Measurements from ENCODE around the gene MTX1.
"Not testable (repeated sequence)": the region's sequence is repeated elsewhere in the genome, so short reads cannot be mapped to it uniquely, and the experiment has no call there.

MTX1 gene

DNA sequence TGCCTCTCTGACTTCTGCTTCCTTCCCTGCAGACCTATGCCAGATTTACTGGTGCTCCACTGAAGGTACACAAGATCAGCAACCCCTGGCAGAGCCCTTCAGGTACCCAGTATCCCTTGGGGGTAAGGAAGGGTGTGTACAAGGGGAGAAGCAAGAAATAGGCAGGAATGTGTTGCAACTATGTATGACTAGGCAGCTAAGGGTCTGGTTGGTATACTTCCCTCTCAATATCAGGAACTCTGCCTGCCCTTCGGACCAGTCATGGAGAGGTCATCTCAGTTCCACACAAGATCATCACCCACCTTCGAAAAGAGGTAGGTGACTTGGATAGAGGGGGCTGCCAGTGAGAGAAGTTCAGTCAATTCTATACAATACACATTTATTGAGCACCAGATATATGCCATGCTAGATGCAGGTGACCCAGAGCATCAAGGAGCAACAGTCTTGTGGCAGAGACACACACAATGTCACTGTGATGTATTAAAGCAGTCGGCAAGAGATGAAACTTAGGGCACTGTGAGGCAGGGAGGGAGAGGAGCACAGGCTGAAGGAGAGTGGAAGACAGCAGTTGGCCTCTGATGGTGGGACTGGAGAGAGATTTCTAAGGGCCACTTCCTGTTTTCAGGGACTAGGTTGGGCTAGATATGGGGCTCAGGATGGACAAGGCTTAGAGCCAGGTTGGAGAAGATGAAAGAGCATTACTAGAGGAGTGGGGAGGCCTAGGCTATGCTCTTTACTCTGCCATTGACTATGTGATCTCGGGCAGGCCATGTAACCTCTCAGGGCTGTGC is 2.0 kb downstream of the MTX1 start:
- no peak for DNase-seq (ENCODE audit: extremely low read depth, low read depth)
- TF ChIP-seq, protein P1, sequence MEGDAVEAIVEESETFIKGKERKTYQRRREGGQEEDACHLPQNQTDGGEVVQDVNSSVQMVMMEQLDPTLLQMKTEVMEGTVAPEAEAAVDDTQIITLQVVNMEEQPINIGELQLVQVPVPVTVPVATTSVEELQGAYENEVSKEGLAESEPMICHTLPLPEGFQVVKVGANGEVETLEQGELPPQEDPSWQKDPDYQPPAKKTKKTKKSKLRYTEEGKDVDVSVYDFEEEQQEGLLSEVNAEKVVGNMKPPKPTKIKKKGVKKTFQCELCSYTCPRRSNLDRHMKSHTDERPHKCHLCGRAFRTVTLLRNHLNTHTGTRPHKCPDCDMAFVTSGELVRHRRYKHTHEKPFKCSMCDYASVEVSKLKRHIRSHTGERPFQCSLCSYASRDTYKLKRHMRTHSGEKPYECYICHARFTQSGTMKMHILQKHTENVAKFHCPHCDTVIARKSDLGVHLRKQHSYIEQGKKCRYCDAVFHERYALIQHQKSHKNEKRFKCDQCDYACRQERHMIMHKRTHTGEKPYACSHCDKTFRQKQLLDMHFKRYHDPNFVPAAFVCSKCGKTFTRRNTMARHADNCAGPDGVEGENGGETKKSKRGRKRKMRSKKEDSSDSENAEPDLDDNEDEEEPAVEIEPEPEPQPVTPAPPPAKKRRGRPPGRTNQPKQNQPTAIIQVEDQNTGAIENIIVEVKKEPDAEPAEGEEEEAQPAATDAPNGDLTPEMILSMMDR (IDR thresholded peaks at IDR 0.05; ENCODE audit: low read depth, low read length), result no peak

DNA sequence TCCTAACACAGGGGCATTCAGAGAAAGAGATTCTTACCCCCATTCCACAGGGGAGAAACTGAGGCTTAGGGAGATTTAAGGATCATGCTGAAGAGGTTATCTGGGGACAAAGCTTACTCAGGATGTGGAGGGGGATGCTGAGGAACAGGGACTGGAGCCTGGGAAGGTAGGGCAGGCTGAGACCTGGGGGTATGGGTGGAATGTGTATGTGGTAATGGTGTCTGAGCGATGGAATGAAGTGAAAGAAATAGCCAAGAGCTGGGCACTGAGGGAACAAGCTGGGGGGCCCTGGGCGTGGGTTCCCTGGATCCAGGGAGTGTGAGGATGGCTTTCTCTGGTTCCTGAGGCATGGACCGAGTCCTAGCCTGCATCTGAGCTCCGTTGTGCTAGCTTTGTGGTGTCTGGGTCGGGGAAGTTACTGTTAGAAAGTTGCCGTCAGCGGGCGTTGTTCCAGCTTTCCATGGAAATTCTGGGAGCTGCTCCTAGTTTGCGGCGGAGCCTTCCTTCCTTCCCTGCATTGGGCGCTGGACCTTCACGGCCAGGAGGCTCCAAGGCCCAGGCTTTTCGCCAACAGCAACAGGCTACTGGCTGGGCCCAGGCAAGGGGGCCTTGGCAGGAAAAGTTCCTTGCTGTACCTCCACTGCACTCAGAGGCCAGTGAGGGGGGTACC is 3.0 kb downstream of the MTX1 start:
- DNase-seq (ENCODE audit: extremely low read depth, low read depth), result not testable (repeated sequence)

DNA sequence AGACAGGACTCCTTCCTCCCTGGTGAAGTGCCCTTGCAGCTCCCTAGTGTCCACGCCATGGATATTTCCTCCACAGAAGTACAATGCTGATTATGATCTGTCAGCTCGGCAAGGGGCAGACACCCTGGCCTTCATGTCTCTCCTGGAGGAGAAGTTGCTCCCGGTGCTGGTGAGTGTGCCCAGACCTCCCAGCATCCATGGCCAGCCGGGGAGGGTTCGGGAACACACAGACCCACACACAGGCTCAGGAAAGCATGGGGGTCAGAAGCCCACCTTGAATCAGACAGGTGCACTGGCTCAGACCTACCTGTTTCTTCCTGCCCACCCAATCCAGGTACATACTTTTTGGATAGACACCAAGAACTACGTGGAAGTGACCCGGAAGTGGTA is 3.6 kb downstream of the MTX1 start:
- not testable (repeated sequence) for DNase-seq (ENCODE audit: extremely low read depth, low read depth)

- DNase-seq (ENCODE audit: extremely low read depth, low read depth), result not testable (repeated sequence)
Measured at GRCh38 chr1:155214702-155215101, 6.2 kb downstream of the MTX1 start.

DNA sequence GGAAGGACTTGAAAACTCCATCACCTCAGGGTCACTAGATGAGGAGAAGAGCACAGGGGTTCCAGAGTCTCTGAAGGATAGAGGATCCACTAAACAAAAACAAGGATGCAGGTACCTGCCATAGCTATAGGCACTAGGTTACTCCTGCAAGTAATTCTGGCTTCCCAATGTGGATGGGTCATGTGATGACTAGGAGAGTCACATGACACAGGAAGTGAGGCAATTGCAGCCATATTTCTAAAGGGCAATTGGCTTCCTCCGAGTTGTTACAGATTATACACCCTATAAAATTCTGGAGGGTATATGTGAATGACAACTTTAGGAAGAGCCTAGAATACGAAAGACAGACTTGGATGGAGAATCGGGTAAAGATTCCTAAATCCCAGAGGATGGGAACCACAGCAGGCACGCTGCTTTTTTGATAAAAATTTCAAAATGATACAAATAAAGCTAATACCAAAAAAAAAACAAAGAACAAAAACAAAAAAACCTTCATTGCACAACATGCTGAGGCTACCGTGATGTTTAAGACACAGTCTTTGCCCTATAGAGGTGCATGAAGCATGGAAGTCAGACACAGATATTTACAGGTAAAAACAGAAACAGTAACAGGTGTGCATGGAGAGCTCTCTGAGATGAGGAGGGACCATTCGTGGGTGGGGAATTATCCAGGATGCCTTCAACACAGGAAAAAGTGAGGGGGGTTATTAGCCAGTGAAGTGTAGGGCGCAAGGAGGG is 10.5 kb downstream of the MTX1 start:
- TF ChIP-seq, protein P1 (IDR thresholded peaks at IDR 0.05; ENCODE audit: low read depth, low read length), result no peak
- no peak for DNase-seq (ENCODE audit: extremely low read depth, low read depth)

DNA sequence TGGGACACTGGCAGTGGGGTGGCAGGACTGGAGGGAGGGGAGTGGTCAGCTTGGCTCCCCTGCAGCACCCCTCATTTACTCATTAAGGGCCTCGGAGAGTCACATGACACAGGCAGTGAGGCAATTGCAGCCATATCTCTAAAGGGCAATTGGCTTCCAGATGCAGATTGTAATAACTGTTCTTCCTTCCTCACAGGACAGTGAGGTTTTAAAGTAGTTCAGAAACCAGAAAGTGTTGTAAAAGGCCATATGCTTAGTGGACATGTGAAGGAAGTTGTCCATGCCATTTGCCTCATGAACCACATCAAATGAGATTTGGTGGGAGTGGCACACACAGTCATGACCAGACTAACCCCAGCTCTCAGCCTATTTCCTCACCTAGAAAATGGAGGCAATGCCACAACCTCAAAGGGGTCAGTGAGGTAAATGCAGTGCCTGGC is 11.1 kb downstream of the MTX1 start:
- no peak for DNase-seq (ENCODE audit: extremely low read depth, low read depth)
- TF ChIP-seq, protein P1 (IDR thresholded peaks at IDR 0.05; ENCODE audit: low read depth, low read length), result no peak

- DNase-seq (ENCODE audit: extremely low read depth, low read depth), result not testable (repeated sequence)
Measured at GRCh38 chr1:155220211-155220965, 11.9 kb downstream of the MTX1 start.

DNA sequence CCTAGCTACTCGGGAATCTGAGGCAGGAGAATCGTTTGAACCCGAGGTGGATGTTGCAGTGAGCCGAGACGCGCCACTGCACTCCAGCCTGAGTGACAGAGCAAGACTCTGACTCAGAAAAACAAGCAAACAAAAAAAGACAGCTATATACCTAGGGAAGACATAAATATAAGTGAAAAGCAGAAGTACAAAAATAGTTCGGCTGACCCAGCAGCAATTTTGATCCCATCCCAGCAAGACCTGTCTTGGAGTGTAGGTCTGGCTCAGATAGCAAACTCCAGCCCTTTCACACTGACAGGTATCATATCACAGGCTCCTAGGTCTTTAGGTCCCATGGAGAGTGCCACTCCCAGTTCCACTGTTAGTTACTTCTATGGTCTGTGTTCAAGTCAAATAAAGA is 14.6 kb downstream of the MTX1 start:
- TF ChIP-seq, protein P1 (IDR thresholded peaks at IDR 0.05; ENCODE audit: low read depth, low read length), result no peak
- DNase-seq (ENCODE audit: extremely low read depth, low read depth), result no peak

DNA sequence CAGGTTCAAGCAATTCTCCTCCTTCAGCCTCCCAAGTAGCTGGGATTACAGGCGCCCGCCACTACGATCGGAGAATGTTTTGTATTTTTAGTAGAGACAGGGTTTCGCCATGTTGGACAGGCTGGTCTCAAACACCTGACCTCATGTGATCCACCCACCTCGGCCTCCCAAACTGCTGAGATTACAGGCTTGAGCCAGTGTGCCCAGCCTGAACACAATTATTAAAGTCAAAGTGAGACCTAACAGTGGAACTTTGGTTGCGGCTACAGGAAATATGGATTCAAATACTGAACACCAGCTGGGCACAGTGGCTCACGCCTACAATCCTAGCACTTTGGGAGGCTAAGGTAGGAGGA is 16.9 kb downstream of the MTX1 start:
- DNase-seq (ENCODE audit: extremely low read depth, low read depth), result not testable (repeated sequence)

Data from AG09319 (cell line).